ENCODE measurements around the gene GORASP1.

GORASP1 gene

DNA sequence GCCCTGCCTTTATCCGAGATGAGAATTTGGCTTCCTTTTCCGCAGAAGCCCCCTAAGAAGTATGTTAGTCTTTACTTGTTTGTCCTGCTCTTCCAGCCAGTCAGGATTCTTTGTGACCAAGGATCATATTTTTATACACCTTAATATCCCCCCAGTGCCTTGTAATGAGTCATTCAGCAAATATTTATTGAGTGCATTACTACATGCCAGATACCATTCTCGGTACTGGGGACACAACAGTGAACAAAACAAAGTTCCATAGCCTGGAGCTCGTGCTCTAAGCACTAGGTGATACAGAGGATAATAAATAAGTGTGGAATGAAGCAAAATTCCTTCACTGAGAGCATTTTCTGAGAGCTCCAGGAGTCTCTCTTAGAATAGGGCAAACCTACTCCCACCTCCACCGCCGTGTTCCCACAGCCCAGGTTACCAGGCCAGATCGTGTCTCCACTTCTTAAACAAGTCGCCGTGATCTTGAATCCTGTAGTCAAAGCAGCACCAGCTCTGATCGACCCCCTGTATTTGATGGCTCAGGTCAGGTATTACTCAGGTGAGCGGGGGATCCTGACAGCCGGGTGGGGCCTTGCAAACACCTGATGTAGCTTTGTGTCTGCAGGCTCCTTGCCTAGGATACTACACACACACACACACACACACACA is 18.5 kb upstream of the GORASP1 start:
- Mint-ChIP-seq H3K27me3 (peaks cover 12% of the 10 kb centered on the region), H3K9me3 (no peaks in the 10 kb centered on the region), H3K27ac (peak overlapping the region; percentile 68), H3K4me1 (ENCODE audit: low read depth) (peaks cover 49% of the 10 kb centered on the region), H3K4me3 (no peak overlapping the region), H3K36me3 (ENCODE audit: low read depth) (peaks cover 7% of the 10 kb centered on the region)
- intact Hi-C loops (cut with micrococcal nuclease), result no loop called here

DNA sequence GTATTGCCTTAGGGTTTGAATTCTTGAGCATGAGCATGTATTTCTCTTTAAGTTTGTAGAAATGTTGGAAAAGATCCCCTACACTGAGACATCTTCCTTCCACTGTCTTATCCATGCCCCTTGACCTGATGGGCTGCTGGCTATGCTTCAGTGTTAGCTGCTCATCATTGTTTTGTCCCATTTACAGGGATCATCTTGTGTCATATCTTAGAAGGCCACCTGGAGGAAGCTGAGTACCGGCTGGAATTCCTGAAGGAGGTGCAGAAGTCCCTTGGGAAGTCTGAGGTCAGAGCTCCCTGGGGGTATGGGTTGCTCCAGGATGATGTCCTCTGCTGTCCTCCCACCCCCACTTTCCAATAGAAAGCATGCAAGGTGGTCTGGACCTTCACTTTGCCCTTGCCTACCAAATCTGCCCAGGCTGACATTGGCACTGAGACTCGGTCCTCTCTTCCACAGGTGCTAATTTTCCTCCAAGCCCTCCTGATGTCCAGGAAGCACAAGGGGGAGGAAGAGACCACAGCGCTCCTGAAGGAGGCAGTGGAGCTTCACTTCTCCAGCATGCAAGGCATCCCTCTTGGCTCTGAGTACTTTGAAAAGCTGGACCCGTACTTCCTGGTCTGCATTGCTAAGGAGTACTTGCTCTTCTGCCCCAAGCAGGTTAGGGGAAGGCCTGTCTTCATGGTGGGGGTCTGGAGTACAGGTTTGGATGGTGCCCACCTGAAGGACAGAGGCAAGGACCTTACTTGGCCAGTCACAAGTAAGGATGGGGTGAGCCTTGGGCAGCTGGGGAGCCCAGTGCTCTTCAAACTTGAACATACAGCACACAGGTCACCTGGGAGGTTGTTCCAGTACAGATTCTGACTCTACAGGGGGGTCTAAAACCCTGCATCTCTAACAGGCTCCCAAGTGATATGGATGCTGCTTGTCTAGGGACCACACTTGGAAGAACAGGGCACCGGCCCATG is 17.7 kb upstream of the GORASP1 start:
- intact Hi-C loops (cut with micrococcal nuclease), result no loop called here
- peaks cover 12% of the 10 kb centered on the region for H3K27me3 Mint-ChIP-seq
- H3K4me3 Mint-ChIP-seq, result no peak overlapping the region
- peaks cover 7% of the 10 kb centered on the region for H3K36me3 Mint-ChIP-seq (ENCODE audit: low read depth)
- H3K9me3 Mint-ChIP-seq, result no peaks in the 10 kb centered on the region
- H3K27ac Mint-ChIP-seq, result no peak overlapping the region
- H3K4me1 Mint-ChIP-seq (ENCODE audit: low read depth), result peaks cover 49% of the 10 kb centered on the region

DNA sequence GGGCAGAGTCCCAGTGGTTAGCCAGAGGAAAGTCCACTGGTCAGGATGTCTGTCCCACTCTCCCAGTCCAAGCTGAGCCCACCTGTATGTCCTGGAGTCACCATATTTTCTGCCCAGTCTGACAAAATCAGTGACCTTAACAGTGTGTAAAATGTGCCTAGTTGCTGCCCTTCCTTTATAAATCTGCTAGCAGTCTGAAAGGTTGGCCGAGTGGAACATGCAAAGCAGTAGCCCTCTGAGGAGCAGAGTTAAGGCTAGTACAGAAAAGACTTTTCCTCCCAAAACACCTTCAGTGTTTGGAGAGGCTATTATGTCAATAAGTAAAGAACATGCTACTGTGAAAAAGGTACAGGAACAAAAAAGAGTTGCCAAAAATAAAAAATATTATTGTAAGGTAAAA is 15.4 kb upstream of the GORASP1 start:
- Mint-ChIP-seq H3K27me3 (peaks cover 10% of the 10 kb centered on the region), H3K36me3 (ENCODE audit: low read depth) (peaks cover 10% of the 10 kb centered on the region), H3K4me3 (no peak overlapping the region), H3K27ac (no peak overlapping the region), H3K9me3 (no peaks in the 10 kb centered on the region), H3K4me1 (ENCODE audit: low read depth) (peaks cover 54% of the 10 kb centered on the region)
- intact Hi-C loops (cut with micrococcal nuclease), result no loop called here

DNA sequence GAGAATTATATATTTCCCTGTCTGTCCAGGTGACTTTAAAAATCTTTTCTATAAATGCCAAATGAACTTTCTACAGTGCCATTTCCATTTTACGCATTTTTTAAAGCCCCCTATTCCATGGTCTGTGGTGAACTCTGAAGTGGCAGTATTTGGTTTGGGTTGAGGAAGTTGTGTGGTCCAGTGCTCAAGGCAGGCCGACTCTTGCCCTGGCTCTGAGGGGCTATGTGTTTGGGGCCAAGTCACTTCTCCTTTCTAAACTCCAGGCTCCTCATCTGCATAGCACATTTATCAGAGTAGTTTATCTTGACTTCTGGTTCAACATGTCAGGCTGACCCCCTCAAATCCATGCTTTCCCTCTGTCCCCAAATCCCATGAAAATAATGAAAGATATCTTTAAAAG is 14.2 kb upstream of the GORASP1 start:
- H3K27ac Mint-ChIP-seq, result no peak overlapping the region
- no peaks in the 10 kb centered on the region for H3K9me3 Mint-ChIP-seq
- peaks cover 10% of the 10 kb centered on the region for H3K36me3 Mint-ChIP-seq (ENCODE audit: low read depth)
- peaks cover 43% of the 10 kb centered on the region for H3K4me1 Mint-ChIP-seq (ENCODE audit: low read depth)
- peaks cover 10% of the 10 kb centered on the region for H3K27me3 Mint-ChIP-seq
- H3K4me3 Mint-ChIP-seq, result no peak overlapping the region
- intact Hi-C loops (cut with micrococcal nuclease), result no loop called here

DNA sequence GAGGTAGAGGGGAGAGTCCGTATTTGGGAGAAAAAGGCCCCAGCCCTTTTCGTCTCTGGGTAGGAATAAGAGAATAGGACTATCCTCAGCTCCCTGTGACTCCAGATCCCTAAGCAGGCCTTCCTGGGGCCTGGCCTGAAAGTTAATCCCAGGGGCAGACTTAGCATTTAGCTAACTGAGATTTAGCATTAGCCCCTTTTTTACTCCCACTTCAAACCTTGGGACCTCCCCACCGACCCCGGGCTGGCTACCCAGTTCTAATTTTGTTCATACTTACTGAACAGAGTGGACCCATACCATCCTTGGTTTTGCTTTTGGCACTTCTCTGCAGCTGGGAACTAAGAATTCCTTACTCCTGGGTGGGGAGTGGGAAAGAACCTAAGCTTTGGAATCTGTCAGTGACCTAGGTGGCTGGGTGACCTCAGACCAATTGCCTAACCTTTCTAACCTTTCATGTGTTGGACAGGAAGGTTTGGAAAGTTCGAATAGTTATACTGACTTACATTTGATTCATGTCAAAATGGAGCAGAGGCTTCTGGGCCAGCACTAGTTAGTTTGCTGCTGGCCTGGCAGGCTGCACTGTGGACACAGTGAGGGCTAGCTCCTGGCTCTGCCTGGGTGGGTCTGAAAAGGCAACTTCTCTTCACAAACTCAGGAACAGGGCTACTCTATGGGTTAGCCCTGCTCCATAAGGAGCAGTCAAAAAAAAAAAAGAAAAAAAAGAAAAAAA is 11.7 kb upstream of the GORASP1 start:
- Mint-ChIP-seq H3K27ac (no peak overlapping the region), H3K4me3 (no peak overlapping the region), H3K36me3 (ENCODE audit: low read depth) (peaks cover 10% of the 10 kb centered on the region), H3K9me3 (no peaks in the 10 kb centered on the region), H3K4me1 (ENCODE audit: low read depth) (peaks cover 34% of the 10 kb centered on the region), H3K27me3 (peaks cover 10% of the 10 kb centered on the region)
- intact Hi-C loops (cut with micrococcal nuclease), result no loop called here

DNA sequence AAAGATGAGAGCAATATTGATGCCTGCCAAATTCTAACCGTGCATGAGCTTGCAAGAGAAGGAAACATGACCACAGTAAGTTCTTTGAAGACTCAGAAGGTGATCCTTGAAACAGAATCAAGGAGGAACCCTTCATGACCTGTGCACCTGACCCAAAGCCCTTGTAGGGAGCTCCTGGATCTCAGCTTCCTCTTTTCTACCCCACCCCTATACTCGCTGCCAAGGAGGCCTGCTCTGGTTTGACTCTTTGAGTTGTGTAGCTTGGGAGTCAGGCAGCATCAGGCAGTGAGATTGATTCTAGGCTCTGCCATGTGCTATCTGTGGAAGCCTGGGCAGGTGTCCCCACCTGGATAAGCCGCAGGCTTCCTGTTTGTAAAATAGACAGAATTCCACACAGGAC is 10.7 kb upstream of the GORASP1 start:
- H3K9me3 Mint-ChIP-seq, result no peaks in the 10 kb centered on the region
- H3K36me3 Mint-ChIP-seq (ENCODE audit: low read depth), result peaks cover 10% of the 10 kb centered on the region
- intact Hi-C loops (cut with micrococcal nuclease), result no loop called here
- H3K27ac Mint-ChIP-seq, result no peak overlapping the region
- H3K4me1 Mint-ChIP-seq (ENCODE audit: low read depth), result peaks cover 34% of the 10 kb centered on the region
- no peak overlapping the region for H3K4me3 Mint-ChIP-seq
- H3K27me3 Mint-ChIP-seq, result peaks cover 10% of the 10 kb centered on the region

DNA sequence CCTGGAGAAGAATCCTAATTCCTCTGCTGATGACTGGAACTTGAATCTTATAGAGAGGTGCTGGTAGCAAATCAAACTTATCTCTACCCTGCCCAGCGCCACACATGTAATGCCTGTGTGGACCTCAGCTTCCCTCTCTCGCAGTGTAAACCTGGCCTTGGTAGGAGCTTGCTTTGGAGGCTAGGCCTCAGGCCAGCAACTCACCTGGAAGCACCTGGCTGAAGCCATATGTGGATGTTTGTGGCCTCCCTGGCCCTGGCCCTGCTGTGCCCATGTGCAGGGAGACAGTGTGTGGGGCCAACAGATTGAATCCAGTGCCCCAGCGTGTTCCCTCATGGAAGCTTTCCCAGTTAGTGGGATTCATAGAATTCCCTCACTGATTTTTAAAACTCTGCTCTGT is 8.4 kb upstream of the GORASP1 start:
- intact Hi-C loops (cut with micrococcal nuclease), result no loop called here
- H3K27ac Mint-ChIP-seq, result no peak overlapping the region

DNA sequence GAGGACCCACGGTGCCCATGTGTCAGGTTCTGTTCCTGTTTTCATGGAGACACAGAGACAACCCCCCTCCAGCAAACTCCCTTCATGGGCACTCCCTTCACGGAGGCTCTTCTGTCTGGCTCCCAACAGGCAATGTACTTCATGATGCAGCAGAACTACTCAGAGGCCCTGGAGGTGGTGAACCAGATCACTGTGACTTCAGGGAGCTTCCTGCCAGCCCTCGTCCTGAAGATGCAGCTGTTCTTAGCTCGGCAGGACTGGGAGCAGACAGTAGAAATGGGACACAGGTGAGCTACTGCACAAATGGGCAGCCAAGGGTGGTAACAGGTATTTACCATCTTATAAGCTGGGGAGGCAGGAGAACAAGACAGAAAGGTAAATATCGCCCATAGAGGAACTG is 7.0 kb upstream of the GORASP1 start:
- intact Hi-C loops (cut with micrococcal nuclease), result no loop called here
- Mint-ChIP-seq H3K9me3 (no peaks in the 10 kb centered on the region), H3K4me3 (no peak overlapping the region), H3K4me1 (ENCODE audit: low read depth) (peaks cover 15% of the 10 kb centered on the region), H3K27me3 (peaks cover 4% of the 10 kb centered on the region), H3K36me3 (ENCODE audit: low read depth) (peaks cover 10% of the 10 kb centered on the region), H3K27ac (no peak overlapping the region)

More for the DNA sequence above, 8.4 kb upstream of the GORASP1 start:
- peaks cover 14% of the 10 kb centered on the region for H3K4me1 Mint-ChIP-seq (ENCODE audit: low read depth)
- H3K9me3 Mint-ChIP-seq, result no peaks in the 10 kb centered on the region
- peaks cover 10% of the 10 kb centered on the region for H3K36me3 Mint-ChIP-seq (ENCODE audit: low read depth)
- no peak overlapping the region for H3K4me3 Mint-ChIP-seq
- H3K27me3 Mint-ChIP-seq, result peaks cover 2% of the 10 kb centered on the region

DNA sequence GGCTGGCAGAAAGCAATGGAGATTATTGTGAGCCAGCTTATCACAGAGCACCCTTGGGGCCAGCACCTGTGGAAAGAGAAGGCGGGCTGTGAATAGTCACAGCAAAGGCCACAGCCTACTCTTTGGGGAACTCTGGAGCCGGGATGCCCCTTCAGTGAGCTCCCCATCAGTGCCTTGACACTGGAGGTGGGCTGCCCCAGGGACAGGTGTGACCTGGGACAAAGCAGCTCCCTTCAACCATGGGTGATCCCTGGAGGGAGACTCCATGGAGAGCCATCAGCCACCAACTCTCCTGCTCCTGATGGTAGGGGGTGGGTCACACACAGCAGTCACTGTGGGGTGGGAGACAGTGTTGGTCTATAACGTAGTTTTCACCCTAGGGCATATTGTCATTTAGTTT is 5.9 kb upstream of the GORASP1 start:
- Mint-ChIP-seq H3K4me3 (no peak overlapping the region), H3K36me3 (ENCODE audit: low read depth) (peaks cover 4% of the 10 kb centered on the region), H3K27ac (no peak overlapping the region), H3K9me3 (no peaks in the 10 kb centered on the region), H3K4me1 (ENCODE audit: low read depth) (peaks cover 25% of the 10 kb centered on the region), H3K27me3 (peaks cover 6% of the 10 kb centered on the region)
- intact Hi-C loops (cut with micrococcal nuclease), result no loop called here

DNA sequence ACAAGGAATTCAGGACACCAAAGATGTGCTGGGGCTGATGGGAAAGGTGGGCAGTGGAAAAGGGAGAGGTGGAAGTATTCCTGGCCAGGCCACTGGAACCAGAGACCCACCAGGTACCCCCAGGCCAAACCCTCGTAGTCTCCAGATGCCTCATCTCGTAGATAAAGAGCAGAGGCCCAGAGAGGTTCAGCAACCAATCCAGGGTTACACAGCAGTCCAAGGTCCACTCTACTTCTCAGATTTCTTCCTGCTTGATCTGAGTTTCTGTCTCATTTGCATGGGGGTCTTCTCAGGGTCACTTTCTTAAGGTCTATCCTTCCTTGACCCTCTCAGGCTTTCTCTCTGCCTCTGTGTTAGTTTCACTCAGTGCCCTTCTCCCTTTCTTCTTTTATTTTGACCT is 5.1 kb upstream of the GORASP1 start:
- H3K4me1 Mint-ChIP-seq (ENCODE audit: low read depth), result peaks cover 30% of the 10 kb centered on the region

DNA sequence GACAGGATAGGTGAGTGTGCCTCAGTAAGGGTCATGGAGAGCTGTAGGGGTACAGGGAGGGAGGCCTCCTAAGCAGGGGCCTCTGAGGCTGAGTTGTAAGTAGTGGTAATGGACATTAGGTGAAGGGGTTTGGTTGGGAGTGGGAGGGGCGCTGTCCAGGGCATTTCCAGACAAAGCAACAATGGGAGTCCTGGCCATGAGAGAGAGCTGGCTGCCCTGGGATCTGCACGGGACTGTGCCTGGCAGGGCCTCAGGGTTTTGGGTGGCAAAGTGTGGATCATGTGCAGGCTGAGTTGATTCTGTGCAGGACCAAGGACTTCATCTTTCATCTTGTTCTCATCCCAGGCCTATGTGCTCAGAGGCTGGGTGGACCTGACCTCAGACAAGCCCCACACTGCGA is 4.7 kb upstream of the GORASP1 start:
- Mint-ChIP-seq H3K4me3 (no peak overlapping the region), H3K9me3 (no peaks in the 10 kb centered on the region), H3K27me3 (peaks cover 6% of the 10 kb centered on the region), H3K36me3 (ENCODE audit: low read depth) (peaks cover 10% of the 10 kb centered on the region), H3K4me1 (ENCODE audit: low read depth) (peaks cover 30% of the 10 kb centered on the region), H3K27ac (no peak overlapping the region)
- intact Hi-C loops (cut with micrococcal nuclease), result no loop called here

More for the DNA sequence above, 5.1 kb upstream of the GORASP1 start:
- peaks cover 6% of the 10 kb centered on the region for H3K27me3 Mint-ChIP-seq
- peaks cover 8% of the 10 kb centered on the region for H3K36me3 Mint-ChIP-seq (ENCODE audit: low read depth)
- H3K27ac Mint-ChIP-seq, result no peak overlapping the region
- no peak overlapping the region for H3K4me3 Mint-ChIP-seq
- H3K9me3 Mint-ChIP-seq, result no peaks in the 10 kb centered on the region
- intact Hi-C loops (cut with micrococcal nuclease), result no loop called here

DNA sequence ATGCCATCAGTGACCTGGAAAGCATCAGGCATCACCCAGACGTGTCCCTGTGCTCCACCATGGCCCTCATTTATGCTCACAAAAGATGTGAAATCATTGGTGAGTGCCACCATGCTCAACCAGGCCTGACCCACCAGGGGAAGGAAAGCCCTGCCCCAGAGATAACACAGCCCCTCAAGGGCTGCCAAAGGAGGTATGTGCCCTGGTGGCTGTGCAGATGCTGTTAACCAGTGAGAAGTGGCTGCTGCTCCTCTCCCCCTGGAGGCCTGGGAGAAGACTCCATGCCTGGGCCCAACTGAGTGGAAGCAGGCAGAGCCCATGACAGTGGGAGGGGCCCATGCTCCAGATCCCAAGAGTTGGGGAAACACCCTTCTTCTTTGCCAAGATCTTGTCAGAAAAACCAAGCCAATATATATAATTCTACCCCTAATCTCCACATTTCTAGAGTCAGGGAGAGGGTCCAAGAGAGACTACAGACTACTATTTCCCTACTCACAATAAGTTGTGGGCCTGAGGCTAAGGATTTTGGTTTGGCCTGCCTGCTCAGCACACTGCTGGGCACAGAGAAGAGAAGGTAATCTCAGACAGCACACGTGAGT is 2.7 kb upstream of the GORASP1 start:
- Mint-ChIP-seq H3K4me3 (no peak overlapping the region), H3K36me3 (ENCODE audit: low read depth) (peaks cover 30% of the 10 kb centered on the region), H3K9me3 (no peaks in the 10 kb centered on the region), H3K4me1 (ENCODE audit: low read depth) (peaks cover 48% of the 10 kb centered on the region), H3K27ac (no peak overlapping the region), H3K27me3 (peaks cover 6% of the 10 kb centered on the region)
- intact Hi-C loops (cut with micrococcal nuclease), result no loop called here

DNA sequence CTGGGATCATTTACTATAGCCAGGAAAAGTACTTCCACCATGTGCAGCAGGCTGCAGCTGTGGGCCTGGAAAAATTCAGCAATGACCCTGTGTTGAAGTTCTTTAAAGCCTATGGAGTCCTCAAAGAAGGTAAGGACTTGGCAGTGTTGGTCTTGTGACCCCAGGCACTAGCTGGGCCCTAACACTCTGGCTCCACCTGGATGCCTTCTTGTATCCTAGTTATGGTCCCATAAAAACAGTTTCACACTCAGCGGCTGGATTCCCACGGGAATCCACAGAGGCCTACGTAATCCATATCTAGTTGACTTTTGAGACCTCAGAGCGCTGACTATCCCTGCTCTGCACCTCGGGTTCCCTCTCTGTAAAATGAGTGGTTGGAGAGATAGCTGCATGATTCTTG is 1.7 kb upstream of the GORASP1 start:
- Mint-ChIP-seq H3K4me1 (ENCODE audit: low read depth) (peaks cover 49% of the 10 kb centered on the region), H3K27ac (peak overlapping the region; percentile 91), H3K9me3 (no peaks in the 10 kb centered on the region), H3K27me3 (peaks cover 6% of the 10 kb centered on the region), H3K36me3 (ENCODE audit: low read depth) (peaks cover 35% of the 10 kb centered on the region), H3K4me3 (no peak overlapping the region)
- intact Hi-C loops (cut with micrococcal nuclease), result loop anchor here (2.0 kb wide), 2 partner anchors 42 to 68 kb away; no protein-coding TSS in a partner anchor
